Measurements from ENCODE around the gene EEF1G.
A peak's percentile ranks its signal among the peaks of the same experiment; 100 is the strongest.
"Not testable (repeated sequence)": the region's sequence is repeated elsewhere in the genome, so short reads cannot be mapped to it uniquely, and the experiment has no call there.

The EEF1G gene

GRCh38 chr11:62603072-62603408 is 29.3 kb upstream of the EEF1G start:
- peak; percentile 53 for DNase-seq

GRCh38 chr11:62602141-62603071 is 28.7 kb upstream of the EEF1G start:
- peak; percentile 52 for DNase-seq

- peak; percentile 97 for DNase-seq
Observed at GRCh38 chr11:62601372-62602140, 27.9 kb upstream of the EEF1G start, which contains the start of gene MTA2. TSS of gene MTA2 (minus strand) at chr11:62601865. CDS start at chr11:62601450, 415 bp downstream.

GRCh38 chr11:62601122-62601371 is 27.4 kb upstream of the EEF1G start:
- peak; percentile 24 for DNase-seq

- DNase-seq = no peak
Observed at GRCh38 chr11:62600367-62601121, 26.9 kb upstream of the EEF1G start.

- DNase-seq = no peak
Observed at GRCh38 chr11:62599901-62600300, 26.2 kb upstream of the EEF1G start.

- DNase-seq = peak; percentile 97
Observed at GRCh38 chr11:62599069-62599696, 25.5 kb upstream of the EEF1G start.

- DNase-seq = no peak
Observed at GRCh38 chr11:62595124-62595523, 21.4 kb upstream of the EEF1G start.

- no peak for DNase-seq
Observed at GRCh38 chr11:62593434-62594044, 19.8 kb upstream of the EEF1G start.

- no peak for DNase-seq
Observed at GRCh38 chr11:62592989-62593421, 19.3 kb upstream of the EEF1G start.

GRCh38 chr11:62592146-62592815 is 18.6 kb upstream of the EEF1G start:
- DNase-seq = no peak

GRCh38 chr11:62591448-62592145 is 17.9 kb upstream of the EEF1G start, which contains the start of gene TUT1:
TSS of gene TUT1 (minus strand) at chr11:62591523. CDS start at chr11:62591485, 38 bp downstream.
- DNase-seq = peak; percentile 98

- DNase-seq = no peak
Observed at GRCh38 chr11:62588966-62589637, 15.4 kb upstream of the EEF1G start.

- DNase-seq = not testable (repeated sequence)
Observed at GRCh38 chr11:62585356-62585755, 11.7 kb upstream of the EEF1G start.

GRCh38 chr11:62581735-62582134 is 8.0 kb upstream of the EEF1G start:
- DNase-seq = not testable (repeated sequence)

- no peak for DNase-seq
Observed at GRCh38 chr11:62580959-62581715, 7.4 kb upstream of the EEF1G start.

GRCh38 chr11:62579252-62579651 is 5.6 kb upstream of the EEF1G start:
- no peak for DNase-seq

- no peak for DNase-seq
Observed at GRCh38 chr11:62578541-62578940, 4.8 kb upstream of the EEF1G start.

- no peak for DNase-seq
Observed at GRCh38 chr11:62577046-62577714, 3.5 kb upstream of the EEF1G start.
